HG03103 (cell line): Measurements from ENCODE around the gene ADORA3.

ENCODE experiments used
- ATAC-seq: cut with Tn5 transposase; IDR thresholded peaks from one replicate; pipeline ENCODE4 v1.9.1; 2021; ENCODE audit warnings: low read depth; ENCODE audit not compliant: unreplicated experiment

The ADORA3 gene

DNA sequence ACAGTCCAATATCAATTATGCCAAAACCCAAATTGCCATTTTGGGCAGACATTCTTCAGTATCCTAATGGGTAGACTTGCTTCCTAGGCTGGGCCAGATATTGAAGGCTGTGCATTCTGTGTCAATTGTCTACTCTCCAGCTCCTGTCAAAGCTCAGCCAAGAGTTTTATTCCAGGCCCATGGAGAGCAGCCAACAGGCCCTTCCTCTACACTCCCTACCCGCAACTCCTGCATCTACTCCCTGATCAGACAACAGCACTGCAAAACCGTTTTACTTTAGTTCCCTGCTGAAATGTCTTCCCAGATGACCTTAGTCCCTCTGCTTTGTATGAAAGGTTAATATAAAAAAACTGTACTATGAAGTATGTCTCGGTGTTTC is 6.6 kb upstream of the ADORA3 start:
- ATAC-seq: no peak

- ATAC-seq: no peak
Measured at GRCh38 chr1:111507411-111508201, 4.2 kb upstream of the ADORA3 start.

DNA sequence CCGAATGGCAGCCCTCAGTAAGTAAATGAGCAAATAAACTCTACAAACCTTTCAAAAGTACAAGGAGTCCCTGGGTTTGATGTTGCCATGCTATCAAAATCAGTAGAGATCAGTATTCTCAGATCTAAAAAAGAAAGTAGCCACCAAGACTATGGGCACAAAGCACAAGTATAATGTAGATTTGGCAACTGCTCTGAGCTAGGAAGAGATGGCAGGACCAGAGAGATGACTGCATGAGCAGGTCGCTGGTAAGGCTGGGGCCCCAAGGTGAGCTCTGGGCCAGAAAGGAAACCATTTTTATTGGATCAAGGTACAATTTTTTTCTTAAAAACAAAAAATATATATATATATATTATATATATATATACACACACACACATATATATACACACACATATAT is 3.1 kb upstream of the ADORA3 start:
- ATAC-seq: no peak

GRCh38 chr1:111505641-111506119 is 2.2 kb upstream of the ADORA3 start:
- peak; percentile 52 for ATAC-seq

GRCh38 chr1:111504097-111504496 is 664 bp upstream of the ADORA3 start:
- ATAC-seq: no peak

GRCh38 chr1:111501645-111502044 is 1.8 kb downstream of the ADORA3 start:
- ATAC-seq: no peak

GRCh38 chr1:111499026-111499785 is 4.2 kb downstream of the ADORA3 start:
- no peak for ATAC-seq

- ATAC-seq: no peak
Measured at GRCh38 chr1:111497592-111497991, 5.8 kb downstream of the ADORA3 start.

DNA sequence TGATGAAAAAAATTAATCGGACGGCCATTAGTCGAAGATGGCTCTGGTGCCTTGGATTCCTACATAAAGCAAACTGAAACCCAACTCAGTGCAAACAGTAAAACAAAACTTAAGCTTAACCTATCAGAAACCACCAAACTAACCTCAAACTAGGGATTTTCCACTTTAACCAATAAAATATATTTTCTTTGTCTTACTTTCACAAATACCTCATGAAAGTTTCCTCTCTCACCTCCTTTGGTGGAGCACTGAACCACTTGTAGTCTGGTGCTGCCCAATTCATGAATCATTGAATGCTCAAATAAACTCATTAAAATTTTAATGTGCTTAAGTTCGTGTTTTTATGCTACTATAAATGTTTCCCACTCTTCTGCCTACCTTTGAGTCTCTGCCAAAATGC is 7.0 kb downstream of the ADORA3 start:
- ATAC-seq: no peak

DNA sequence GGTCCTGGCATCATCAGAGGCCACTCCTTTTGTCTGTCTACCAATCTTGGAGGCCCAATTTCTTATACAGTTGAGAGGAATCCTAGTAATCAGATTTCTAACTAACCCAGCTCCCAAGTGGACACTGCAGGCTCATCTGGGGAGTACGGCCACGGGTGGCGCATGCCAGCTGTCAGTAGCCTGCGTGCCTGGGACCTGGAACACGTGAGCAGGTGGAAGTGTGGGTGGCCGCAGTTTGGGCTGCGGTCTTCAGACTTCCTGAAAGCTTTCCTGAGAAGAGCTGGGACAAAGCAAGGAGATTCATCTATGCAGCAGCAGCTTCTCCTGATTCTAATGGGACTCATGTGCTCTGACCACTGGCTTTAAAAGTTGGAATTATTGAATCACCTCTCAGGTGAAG is 12.4 kb downstream of the ADORA3 start:
- no peak for ATAC-seq

DNA sequence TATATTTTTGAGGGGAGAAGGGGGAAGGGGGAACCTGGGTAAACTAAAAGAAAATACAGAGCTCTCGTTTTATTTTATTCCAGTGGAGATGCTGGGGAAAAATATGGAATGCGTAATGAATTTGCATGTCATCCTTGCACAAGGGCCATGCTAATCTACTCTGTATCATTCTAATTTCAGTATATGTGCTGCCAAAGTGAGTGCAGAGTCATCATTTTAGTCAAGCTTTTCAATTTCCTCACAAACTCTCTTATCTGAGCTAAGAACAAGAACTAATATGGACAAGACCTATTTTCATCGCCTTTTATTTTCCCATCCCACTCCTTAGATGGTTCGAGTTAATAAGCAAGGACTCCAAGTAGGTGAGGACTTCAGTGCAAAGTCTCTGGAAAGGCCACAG is 13.2 kb downstream of the ADORA3 start:
- ATAC-seq: no peak

DNA sequence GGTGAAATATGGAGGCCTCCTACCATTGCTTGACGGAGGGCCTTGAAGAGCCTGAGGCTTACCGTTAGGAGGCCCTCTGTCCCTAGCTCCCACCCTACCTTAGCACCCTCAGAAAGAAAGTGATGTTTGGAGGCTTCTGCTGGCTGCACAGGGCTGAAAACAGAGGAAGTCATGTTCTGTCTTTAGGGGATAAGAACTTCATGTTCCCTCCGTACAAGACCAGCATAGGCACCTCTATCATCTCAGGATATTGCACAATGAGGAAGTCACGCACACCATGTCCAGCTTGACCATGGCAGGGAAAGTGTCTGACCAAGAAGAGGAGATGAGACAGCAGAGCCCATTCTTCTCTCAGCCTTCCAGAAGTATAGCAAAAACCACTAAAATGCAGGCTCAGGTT is 13.8 kb downstream of the ADORA3 start:
- no peak for ATAC-seq

DNA sequence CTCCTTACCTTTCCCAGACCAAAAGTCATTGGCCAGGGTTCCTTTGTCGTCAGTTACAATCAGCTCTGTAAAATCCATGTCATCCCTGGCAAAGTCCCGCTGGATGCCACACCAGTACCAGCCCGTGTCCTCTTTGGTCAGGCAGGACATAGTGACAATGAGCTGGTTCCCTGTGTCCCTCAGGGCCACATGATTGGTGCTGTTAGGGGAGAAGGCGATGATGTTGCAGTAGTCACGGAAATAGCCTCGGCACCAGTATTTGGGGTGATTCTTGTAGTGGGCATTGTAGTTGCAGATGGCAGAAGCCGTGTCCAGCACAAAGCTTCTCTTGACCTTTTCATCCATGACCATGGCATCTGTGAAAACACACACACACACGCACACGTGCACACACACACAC is 14.8 kb downstream of the ADORA3 start:
- ATAC-seq: no peak

DNA sequence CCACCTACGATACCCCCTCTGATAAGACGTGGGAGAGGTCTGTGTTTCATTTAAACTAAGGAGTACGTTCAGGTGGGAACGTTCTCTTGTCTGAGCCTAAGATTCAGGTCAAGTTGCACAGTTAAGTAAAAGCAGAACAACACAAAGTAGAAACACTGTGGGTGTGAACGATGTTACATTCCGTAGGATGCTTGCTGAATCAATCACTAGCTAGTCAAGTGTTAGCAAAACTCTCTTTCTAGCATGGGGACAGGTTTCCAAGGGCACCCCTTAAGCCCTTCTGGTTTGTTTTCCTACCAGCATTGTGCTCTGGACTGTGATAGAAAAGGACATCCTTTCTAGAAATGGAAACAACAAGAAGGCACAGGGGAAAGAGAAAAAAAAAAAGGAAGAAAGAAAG is 16.3 kb downstream of the ADORA3 start:
- ATAC-seq: no peak

DNA sequence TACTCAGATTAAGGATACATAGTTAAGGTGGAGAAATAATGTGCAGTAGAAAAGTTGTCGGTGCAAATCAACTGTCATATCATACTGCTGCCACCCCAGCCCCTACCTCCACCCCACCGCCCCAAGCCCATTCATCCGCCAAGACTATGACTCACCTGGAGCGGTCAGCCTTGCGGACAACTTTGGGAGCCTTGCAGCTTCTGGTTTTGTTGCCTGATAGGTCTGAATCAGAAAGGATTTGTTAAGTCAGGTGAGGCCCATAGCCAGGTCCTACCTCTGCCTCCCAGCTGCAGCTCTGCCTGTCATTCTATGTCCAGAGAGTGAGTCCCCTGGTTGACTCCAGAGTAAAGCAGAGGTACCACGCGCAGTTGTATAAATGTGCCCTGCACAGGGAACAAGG is 17.0 kb downstream of the ADORA3 start:
- ATAC-seq: no peak

- ATAC-seq: no peak
Measured at GRCh38 chr1:111484391-111485026, 18.9 kb downstream of the ADORA3 start.

GRCh38 chr1:111483876-111484275 is 19.6 kb downstream of the ADORA3 start:
- ATAC-seq: no peak

DNA sequence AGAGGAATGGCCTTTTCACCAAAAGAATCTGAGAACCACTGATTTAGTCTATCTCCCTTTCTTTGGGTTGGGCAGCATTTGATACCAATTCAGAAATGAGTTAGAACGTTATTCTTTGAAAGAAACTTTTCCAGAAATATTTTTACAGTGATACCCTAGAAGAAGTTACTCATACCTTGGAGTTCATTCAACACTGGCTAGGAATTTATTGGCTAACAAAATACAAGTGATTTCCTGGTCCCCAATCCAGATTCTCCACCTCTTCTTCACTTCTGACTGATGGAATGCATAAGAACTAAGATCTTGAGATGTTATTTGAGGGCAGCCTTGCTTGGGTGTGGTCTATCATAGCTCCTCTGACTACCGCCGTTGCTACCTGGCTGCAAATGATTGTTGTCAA is 20.3 kb downstream of the ADORA3 start:
- ATAC-seq: no peak

- no peak for ATAC-seq
Measured at GRCh38 chr1:111481387-111482221, 21.8 kb downstream of the ADORA3 start.

- no peak for ATAC-seq
Measured at GRCh38 chr1:111480674-111481073, 22.8 kb downstream of the ADORA3 start.
